ENCODE data around the gene RANBP1.

The RANBP1 gene

DNA sequence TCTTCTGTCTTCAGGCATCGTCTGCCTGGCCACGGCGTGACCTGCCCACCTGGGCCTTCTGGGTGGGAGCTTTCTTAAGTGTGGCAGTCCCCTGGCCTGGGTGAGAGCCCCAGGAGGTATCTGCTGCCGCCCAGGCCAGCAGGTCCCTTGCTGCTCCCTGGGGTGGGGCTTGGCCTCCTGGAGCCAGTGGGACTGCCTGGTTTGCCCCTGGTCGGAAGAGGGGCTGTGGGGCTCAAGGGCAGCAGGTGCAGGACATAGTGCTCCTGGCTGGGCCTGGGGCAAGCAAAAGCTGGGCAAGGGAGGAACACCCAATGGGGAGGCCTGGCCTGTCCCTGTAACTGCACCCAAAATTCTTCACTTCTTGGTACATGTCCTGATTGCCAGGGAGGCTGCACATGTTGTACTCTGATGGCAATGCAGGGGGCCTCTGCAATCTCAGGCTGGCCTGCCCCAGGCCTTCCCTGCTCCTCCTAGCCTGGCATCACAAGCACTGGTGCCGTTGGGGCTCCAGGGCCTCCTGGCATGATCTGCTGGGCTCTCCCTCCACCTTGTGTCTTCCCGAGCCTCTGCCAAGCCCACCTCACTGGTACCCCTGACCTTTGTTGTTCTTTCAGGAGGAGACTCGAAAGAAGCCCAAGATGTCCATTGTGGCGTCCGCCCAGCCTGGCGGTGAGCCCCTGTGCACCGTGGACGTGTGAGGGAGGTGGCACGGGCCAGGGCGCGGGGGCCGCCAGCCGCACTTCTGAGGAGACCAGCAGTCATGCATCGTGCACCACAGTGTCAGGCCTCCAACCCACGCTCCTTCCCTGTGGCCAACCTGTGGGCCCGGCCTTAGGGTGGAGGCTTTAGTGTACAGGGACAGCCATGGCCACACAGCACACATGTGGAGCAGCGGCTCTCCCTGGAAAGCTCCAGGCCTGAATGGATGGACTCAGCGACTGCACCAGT is 6.2 kb upstream of the RANBP1 start:
- TF ChIP-seq, protein P1, sequence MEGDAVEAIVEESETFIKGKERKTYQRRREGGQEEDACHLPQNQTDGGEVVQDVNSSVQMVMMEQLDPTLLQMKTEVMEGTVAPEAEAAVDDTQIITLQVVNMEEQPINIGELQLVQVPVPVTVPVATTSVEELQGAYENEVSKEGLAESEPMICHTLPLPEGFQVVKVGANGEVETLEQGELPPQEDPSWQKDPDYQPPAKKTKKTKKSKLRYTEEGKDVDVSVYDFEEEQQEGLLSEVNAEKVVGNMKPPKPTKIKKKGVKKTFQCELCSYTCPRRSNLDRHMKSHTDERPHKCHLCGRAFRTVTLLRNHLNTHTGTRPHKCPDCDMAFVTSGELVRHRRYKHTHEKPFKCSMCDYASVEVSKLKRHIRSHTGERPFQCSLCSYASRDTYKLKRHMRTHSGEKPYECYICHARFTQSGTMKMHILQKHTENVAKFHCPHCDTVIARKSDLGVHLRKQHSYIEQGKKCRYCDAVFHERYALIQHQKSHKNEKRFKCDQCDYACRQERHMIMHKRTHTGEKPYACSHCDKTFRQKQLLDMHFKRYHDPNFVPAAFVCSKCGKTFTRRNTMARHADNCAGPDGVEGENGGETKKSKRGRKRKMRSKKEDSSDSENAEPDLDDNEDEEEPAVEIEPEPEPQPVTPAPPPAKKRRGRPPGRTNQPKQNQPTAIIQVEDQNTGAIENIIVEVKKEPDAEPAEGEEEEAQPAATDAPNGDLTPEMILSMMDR (IDR thresholded peaks at IDR 0.05; ENCODE audit: low read depth, low read length, missing control alignments) = no peak
- H3K4me3 ChIP-seq (replicated peaks; ENCODE audit: low read depth, low read length) = no peak overlapping the region
- DNase-seq (ENCODE audit: extremely low read depth, low read depth) = no peak

DNA sequence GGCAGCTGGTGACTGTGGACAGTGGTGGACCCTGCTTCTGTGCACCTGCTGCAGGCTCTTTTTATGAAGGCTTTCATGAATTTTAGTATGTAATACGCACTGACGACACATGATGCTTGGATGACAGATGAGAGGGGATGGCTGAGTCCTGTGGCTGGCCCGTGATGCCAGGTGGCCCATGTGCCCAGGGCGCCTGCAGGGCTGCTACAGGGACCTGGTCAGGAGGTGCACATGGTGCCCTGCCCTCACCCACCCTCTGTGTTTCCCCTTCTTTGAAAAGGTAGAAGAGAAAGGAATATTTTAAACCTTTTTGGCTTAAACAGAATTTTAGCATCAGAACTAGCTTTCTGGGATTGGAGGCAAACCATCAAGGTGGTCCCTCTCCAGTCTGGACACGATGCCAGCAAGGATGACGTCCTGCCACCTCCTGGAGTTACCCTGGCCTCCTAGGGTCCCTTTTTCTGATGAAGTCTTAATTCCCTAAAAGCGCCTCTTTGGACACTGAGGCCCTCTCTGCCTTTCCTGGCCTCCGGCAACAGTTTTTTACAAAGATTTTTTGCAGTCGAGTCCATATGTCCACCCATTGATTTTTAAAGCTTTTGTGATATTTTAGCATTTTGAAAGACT is 5.4 kb upstream of the RANBP1 start:
- H3K4me3 ChIP-seq (replicated peaks; ENCODE audit: low read depth, low read length) = no peak overlapping the region
- TF ChIP-seq, protein P1 (IDR thresholded peaks at IDR 0.05; ENCODE audit: low read depth, low read length, missing control alignments) = no peak
- no peak for DNase-seq (ENCODE audit: extremely low read depth, low read depth)

DNA sequence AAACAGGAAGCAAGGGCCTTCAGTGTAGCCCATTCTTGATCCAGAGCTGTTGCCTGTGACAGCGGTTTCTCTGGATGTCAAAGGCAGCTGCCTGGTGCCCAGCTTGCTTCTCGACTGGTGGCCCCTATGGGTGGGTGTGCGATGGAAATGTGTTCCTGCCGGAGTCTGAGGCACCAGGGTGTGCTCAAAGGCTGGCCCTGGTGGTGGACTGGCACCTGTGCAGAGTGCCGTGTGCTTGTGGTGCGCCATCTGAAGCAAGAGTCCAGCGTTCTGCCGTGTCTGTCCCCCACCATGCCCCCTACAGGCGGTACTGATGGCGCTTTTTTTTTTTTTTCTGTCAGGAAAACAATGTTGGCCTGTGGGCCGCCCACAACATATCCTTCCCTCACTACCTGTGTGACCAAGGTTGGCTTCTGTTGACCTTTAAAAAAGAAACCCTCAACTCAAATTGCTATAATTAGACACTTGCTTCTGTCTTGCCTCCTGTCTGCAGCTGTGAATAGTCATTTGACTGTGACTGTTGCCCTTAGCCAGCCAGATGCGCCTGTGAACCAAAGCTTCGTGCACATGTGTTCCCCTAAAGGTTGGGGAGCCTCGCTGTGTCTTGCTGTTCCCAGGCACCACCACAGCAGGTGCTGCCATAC is 4.7 kb upstream of the RANBP1 start:
- no peak for DNase-seq (ENCODE audit: extremely low read depth, low read depth)
- TF ChIP-seq, protein P1 (IDR thresholded peaks at IDR 0.05; ENCODE audit: low read depth, low read length, missing control alignments) = peak; percentile 61
- no peak overlapping the region for H3K4me3 ChIP-seq (replicated peaks; ENCODE audit: low read depth, low read length)

DNA sequence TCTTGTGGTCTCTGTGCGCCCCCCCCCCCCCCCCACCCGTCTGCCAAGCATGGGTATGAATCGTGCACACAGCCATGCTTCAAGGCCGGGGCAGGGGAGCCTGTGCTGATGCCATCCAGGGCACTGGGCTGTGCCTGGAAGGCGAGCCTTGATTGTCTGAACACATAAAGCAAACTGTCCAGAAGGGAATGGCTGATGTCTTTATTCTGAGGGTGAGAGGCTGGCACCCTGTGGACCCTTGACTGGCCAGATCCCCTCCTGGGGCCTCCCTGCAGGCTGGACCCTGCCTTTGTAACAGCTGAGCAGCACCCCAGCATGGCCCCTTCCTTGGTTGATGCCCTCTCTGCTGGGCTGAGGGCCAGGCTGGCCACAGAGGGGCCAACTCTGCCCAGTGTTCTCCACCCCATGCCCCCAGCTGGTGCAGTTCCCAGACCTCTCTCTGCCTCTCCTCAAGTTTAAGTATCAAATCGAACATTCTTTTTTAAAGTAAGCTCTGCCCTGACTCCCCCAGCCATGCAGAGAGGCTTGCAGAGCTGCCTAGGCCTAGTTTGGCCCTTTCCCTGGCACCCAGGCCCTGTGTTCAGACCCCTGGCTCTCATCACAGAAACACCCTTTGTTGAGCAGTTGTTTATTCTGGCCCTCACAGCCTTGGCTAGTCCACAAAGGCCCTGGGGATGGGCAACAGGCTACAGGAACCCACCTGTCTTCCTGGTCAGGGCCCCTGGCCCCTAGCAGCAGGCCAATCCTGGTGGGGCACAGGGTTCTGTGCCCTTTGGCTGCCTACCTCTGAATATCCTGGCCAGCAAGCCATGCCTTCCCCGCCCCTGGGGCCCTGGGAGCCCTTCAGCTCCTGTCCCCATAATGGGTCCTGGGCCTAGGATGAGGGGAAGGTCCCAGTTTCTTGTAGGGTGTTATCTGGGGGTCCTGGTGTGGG is 3.9 kb upstream of the RANBP1 start:
- TF ChIP-seq, protein P1 (IDR thresholded peaks at IDR 0.05; ENCODE audit: low read depth, low read length, missing control alignments) = no peak
- no peak for DNase-seq (ENCODE audit: extremely low read depth, low read depth)

DNA sequence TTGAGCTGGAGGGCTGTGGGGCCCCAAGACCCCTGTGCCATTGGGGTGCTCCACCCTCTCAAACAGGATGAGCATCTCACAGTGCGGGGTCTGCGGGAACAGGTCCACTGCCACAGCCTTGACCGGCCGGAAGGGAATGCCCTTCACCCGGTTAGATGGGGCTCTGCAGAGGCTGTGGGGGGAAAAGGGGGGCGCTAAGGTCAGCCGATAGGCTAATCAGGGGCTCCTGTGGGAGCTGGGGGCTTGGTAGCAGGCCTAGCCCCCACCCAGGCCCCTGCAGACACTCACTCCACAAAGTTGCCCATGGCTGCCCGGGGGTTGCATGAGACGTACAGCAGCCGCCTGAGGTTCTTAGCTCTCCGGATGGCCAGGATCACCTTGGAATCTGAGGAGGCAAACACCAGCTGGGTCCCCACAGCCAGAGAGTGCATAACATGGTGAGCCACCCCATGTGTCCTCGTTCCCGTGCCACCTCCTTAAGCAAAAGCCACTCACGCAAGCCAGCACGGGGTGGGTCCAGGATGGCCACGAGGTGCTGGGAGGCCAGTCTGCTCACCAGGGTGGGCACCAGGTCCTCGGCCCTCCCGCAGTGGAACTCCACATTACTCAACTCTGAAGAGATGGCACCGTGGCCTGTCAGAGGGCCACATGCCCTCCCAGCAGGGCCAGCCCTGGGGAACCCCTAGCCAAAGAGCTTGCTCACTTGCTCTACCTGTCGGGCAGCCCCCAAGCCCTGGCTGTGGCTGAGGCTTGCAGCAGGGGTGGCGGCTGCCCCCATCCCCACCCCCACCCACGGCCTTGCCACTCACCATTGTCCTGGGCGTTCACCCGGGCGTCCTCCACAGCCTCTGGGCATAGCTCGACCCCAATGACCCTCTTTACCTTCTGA is 3.0 kb upstream of the RANBP1 start:
- H3K4me3 ChIP-seq (replicated peaks; ENCODE audit: low read depth, low read length) = no peak overlapping the region
- TF ChIP-seq, protein P1 (IDR thresholded peaks at IDR 0.05; ENCODE audit: low read depth, low read length, missing control alignments) = no peak
- DNase-seq (ENCODE audit: extremely low read depth, low read depth) = no peak

More for the DNA sequence above, 3.9 kb upstream of the RANBP1 start:
- H3K4me3 ChIP-seq (replicated peaks; ENCODE audit: low read depth, low read length) = no peak overlapping the region
